Dendritic cell treated with granulocyte-macrophage colony-stimulating factor and Interleukin-4, amounts not matched to agents 40 ng/mL and 50 ng/mL, for 4 days (primary cell): ENCODE measurements around the gene GUCA1A.
"Not testable (repeated sequence)": the region's sequence is repeated elsewhere in the genome, so short reads cannot be mapped to it uniquely, and the experiment has no call there.

Experiments used
- H3K27ac Mint-ChIP-seq: one replicate; pipeline ENCODE4 v1.8.0; 2022; ENCODE audit warnings: mild to moderate bottlenecking, mixed read lengths
- H3K27me3 Mint-ChIP-seq: one replicate; pipeline ENCODE4 v1.8.0; 2022; ENCODE audit warnings: mild to moderate bottlenecking, mixed read lengths
- H3K36me3 Mint-ChIP-seq: one replicate; pipeline ENCODE4 v1.8.0; 2022; ENCODE audit warnings: low read depth, mixed read lengths
- H3K4me1 Mint-ChIP-seq: one replicate; pipeline ENCODE4 v1.8.0; 2022; ENCODE audit warnings: low read depth, mixed read lengths
- H3K4me3 Mint-ChIP-seq: one replicate; pipeline ENCODE4 v1.8.0; 2022; ENCODE audit warnings: mild to moderate bottlenecking, moderate library complexity, mixed read lengths
- H3K9me3 Mint-ChIP-seq: one replicate; pipeline ENCODE4 v1.8.0; 2022; ENCODE audit warnings: mixed read lengths
- intact Hi-C: fragments of 100-400 bp; cut with micrococcal nuclease; formaldehyde crosslinking; loops from one replicate; pipeline ENCODE4 v1.15.0; 2022

Gene GUCA1A

DNA sequence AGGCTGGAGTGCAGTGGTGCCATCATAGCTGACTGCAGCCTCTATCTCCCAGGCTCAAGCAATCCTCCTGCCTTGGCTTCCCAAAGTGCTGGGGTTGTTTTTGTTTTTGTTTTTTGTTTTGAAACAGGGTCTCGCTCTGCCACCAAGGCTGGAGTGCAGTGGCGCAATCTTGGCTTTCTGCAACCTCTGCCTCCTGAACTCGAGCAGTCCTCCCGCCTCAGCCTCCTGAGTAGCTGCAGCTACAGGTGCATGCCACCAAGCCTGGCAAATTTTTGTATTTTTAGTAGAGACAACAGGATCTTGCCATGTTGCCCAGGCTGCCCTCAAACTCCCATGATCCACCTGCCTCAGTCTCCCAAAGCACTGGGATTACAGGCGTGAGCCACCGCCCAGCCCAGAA, 35.0 kb upstream of the GUCA1A start:
- intact Hi-C loops: no loop called here
- peaks cover 32% of the 10 kb centered on the region for H3K27me3 Mint-ChIP-seq

DNA sequence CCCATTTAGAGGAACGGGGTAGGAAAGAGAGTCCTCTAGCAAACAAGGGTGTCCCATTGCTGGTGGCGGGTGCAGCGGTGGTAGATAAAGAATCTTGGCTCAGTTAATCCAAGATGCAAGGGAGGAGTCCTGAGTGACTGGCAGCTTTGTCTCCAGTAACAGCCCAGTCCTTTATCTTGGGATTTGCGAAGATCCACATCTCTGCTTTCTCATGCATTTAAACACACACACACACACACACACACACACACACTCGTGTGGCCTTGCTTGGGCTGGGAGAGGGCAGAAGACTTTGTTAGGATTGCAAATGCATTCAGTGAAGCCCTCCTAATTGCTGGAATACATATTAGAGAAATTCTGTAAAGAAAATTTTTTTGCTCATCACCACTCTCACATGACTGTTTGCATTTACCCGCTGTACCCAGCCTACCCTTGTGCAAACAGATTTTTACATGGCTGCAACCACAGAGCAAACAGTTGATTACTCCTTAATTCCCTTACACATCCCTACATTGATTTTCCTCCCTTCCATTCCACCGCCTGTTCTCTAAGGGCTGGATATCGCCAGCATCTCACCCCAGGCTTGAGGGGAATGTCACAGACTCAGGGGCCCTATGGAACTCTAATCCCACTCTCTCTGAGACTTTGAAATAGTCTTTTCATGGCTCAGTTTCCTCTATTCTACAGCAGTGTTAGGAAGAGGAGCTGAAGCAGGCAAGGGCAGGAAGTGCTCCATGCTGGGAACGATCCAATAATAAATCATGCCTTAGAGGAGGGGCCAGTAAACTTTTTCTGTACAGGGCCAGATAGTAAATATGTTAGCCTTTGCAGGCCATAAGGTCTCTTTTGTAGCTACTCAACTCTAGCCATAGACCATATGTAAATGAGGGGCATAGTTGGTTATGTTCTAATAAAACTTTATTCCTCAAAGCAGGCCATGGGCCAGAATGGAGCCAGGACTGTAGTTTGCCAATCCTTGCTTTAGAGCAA, 34.2 kb upstream of the GUCA1A start:
- no peak overlapping the region for H3K27ac Mint-ChIP-seq
- no peaks in the 10 kb centered on the region for H3K36me3 Mint-ChIP-seq
- peaks cover 48% of the 10 kb centered on the region for H3K4me1 Mint-ChIP-seq
- intact Hi-C loops: no loop called here
- peaks cover 37% of the 10 kb centered on the region for H3K27me3 Mint-ChIP-seq
- H3K4me3 Mint-ChIP-seq: no peak overlapping the region
- H3K9me3 Mint-ChIP-seq: no peaks in the 10 kb centered on the region

More for the DNA sequence above, 35.0 kb upstream of the GUCA1A start:
- no peak overlapping the region for H3K4me3 Mint-ChIP-seq
- no peak overlapping the region for H3K27ac Mint-ChIP-seq
- H3K36me3 Mint-ChIP-seq: no peaks in the 10 kb centered on the region
- no peaks in the 10 kb centered on the region for H3K9me3 Mint-ChIP-seq
- H3K4me1 Mint-ChIP-seq: peaks cover 44% of the 10 kb centered on the region

DNA sequence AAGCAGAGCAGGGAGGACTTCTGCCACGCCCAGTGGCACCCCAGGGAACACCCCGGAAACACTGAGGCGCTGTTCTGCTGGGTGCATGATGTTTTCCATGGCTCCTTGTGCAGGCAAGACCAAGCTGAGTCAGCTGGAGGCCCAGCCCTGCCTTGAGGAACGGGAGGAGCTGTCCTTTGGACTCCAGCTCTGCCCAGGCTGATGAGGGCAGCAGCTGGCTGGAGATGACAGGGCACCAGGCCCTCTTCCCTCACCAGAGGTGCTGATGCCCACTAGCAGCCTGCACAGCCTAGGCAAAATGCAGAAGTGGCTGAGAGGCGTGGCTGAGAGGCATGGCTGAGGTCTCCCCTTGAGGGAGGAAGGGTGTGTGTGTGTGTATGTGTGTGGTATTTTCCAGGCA, 33.1 kb upstream of the GUCA1A start:
- H3K4me3 Mint-ChIP-seq: no peak overlapping the region
- intact Hi-C loops: no loop called here
- H3K27ac Mint-ChIP-seq: peak overlapping the region; percentile 69
- H3K27me3 Mint-ChIP-seq: peaks cover 35% of the 10 kb centered on the region
- peaks cover 50% of the 10 kb centered on the region for H3K4me1 Mint-ChIP-seq
- no peaks in the 10 kb centered on the region for H3K36me3 Mint-ChIP-seq
- no peaks in the 10 kb centered on the region for H3K9me3 Mint-ChIP-seq

DNA sequence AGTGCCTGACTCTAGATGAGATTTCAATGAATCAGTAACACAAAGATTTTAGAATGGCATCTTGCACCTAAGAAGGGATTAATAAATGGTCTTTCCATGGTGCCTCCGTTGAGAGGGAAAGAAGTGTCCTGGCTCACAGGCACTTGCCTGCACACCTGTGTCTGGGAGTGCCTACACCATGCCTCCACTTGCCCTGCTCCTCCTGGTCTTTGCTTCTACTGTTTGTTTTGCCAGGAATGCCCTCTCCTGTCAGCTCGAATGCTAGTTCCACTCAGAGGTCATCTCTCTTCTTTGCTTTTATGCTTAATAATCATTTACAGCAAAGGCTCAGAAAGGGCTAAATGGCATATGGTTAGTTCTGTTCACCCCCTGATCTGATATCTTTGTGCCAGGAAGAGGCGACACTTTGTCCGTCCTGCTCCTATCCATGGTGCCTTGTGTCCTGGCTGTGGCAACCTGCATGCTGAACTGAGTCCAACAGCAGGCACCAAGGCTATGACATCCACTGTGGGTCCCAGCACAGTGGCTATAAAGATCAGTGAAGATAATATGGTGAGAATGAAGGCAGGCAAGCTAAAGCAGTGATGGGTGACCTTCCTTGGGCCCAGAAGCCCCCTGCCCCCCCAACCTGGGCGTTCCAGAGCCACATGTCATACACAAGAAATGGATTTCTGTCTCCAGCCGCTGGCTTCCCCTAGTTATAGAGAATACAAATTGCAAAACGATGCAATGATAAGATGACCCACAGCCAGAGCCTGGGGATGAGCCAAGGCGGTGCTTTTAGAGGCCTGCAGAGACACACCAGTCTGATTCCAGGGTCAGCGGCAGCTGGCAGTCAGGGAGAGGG, 32.2 kb upstream of the GUCA1A start:
- no peaks in the 10 kb centered on the region for H3K36me3 Mint-ChIP-seq
- H3K4me1 Mint-ChIP-seq: peaks cover 50% of the 10 kb centered on the region
- no peak overlapping the region for H3K27ac Mint-ChIP-seq
- H3K9me3 Mint-ChIP-seq: no peaks in the 10 kb centered on the region
- H3K4me3 Mint-ChIP-seq: no peak overlapping the region
- H3K27me3 Mint-ChIP-seq: peaks cover 39% of the 10 kb centered on the region
- intact Hi-C loops: no loop called here

DNA sequence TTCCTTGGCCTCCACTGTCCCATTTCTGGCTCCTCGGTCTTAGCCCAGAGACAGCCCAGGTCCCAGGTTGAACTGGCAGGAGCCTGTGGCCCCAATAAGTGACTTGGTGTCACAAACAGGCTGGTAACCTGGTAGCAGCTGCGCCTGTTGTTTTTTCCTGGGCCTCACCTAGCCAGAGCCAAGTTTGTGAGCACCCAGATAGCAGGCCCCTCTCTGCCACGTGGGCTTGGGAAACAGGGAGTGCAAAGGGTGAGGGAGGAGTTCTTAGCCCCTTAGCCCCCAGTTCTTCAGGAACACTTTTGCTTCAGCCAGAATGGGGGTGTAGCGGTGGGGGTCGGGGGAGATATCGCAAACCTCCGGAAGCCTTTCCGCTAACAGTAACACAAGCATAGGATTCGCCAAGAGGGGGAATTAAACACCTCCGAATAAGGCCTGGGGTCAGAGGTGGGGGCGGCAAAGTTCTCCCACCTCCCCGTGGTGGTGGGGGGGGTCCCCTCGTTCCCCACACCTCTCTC, 31.5 kb upstream of the GUCA1A start:
- Mint-ChIP-seq H3K36me3 (no peaks in the 10 kb centered on the region), H3K27me3 (peaks cover 40% of the 10 kb centered on the region), H3K9me3 (no peaks in the 10 kb centered on the region), H3K4me1 (peaks cover 45% of the 10 kb centered on the region), H3K4me3 (no peak overlapping the region), H3K27ac (no peak overlapping the region)
- intact Hi-C loops: no loop called here

DNA sequence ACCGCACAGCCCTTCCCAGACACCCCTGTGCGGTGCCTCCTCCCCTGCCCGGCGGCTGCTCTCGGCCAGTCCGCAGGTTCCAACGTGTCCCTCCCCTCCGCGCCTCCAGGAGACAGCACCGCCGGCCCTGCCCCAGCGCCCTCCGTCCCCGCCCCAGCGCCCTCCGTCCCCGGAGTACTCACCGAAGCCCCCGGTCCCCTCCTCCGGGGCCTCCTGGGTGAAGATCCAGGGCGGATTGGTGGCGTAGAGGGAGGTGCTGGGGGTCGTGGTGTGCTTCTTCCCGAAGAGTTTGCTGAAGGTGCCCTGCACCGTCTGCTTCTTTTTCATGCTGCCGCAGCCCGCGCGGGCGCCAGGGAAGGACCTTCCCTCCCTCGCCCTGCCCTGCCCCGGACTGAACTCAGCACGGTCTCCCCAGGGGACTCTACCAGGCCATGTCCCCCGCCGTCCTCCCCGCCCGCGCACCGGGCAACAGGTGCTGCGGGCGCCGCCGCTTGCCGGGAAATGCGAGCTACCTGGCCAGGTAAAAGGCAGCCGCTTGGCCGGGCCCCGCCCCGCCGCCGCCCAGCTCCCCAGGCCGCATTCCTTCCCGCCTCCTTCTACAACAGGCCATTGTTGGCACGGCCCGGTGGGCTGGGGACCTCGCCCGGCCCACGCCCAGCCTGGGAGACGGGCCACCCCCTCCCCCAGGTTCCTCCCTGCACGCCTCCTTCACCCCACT, 30.9 kb upstream of the GUCA1A start, which contains the start of gene C6orf132:
Gene C6orf132 (minus strand): TSS at position 503 of the 718 bp plus-strand sequence. CDS start 176 bp downstream, at position 327.
- Mint-ChIP-seq H3K9me3 (no peaks in the 10 kb centered on the region), H3K36me3 (no peaks in the 10 kb centered on the region), H3K27me3 (peaks cover 42% of the 10 kb centered on the region), H3K4me3 (peak within 1 kb of the TSS; percentile 37), H3K27ac (peak within 1 kb of the TSS; percentile 9), H3K4me1 (peaks cover 39% of the 10 kb centered on the region)
- intact Hi-C loops: no loop called here

DNA sequence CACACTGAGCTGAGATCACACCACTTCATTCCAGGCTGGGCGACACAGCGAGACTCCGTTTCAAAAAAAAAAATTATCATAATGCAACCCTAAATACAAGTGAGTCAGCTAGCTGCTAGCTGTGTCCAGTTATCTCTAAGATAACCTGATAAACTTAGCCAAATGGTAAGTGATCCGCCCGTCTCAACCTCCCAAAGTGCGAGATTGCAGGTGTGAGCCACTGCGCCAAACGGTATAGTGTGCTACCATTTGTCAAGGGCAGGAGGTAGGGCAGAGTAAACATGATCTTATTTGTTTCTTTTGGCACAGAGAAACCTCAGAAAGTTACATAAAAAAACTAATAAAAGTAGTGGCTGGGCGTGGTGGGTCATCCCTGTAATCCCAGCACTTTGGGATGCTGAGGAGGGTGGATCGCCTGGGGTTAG, 26.0 kb upstream of the GUCA1A start:
- Mint-ChIP-seq H3K36me3 (no peaks in the 10 kb centered on the region), H3K27me3 (peaks cover 42% of the 10 kb centered on the region), H3K4me1 (peaks cover 12% of the 10 kb centered on the region), H3K27ac (no peak overlapping the region), H3K4me3 (no peak overlapping the region), H3K9me3 (no peaks in the 10 kb centered on the region)
- intact Hi-C loops: no loop called here

DNA sequence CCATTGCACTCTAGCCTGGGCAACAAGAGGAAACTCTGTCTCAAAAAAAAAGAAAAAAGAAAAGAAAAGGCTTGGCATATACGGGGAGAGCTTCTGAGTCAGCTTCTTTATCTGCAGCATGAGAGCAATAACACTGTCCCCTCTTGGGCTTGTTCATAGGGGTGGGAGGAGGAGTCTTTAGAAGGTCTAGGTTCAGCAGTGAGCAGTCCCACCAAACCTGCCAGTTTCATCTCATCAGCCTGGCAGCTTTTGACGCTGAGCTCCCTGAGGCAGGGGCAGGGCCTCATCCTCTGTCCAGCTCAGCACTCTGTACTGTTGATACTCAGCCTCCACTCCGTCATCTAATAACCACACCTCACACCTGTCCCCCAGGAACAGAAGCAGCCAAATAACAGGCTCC, 25.1 kb upstream of the GUCA1A start:
- intact Hi-C loops: no loop called here
- Mint-ChIP-seq H3K27me3 (peaks cover 37% of the 10 kb centered on the region), H3K36me3 (no peaks in the 10 kb centered on the region), H3K4me3 (no peak overlapping the region), H3K27ac (no peak overlapping the region), H3K9me3 (no peaks in the 10 kb centered on the region), H3K4me1 (peaks cover 7% of the 10 kb centered on the region)

DNA sequence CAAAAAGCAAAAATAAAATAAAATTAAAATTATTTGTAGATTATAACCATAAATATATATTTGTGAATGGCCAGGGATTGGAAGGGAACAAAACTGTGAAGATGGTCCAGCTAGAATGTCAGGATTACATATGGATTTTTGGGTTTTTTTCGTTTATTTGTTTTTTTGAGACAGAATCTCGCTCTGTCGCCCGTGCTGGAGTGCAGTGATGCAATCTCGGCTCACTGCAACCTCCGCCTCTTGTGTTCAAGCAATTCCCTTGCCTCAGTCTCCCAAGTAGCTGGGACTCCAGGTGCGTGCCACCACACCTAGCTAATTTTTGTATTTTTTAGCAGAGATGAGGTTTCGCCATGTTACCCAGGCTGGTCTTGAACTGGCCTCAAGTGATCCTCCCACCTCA, 22.9 kb upstream of the GUCA1A start:
- intact Hi-C loops: no loop called here
- Mint-ChIP-seq H3K36me3 (no peaks in the 10 kb centered on the region), H3K4me3 (no peak overlapping the region), H3K9me3 (no peaks in the 10 kb centered on the region), H3K4me1 (no peaks in the 10 kb centered on the region), H3K27me3 (peaks cover 33% of the 10 kb centered on the region), H3K27ac (no peak overlapping the region)

DNA sequence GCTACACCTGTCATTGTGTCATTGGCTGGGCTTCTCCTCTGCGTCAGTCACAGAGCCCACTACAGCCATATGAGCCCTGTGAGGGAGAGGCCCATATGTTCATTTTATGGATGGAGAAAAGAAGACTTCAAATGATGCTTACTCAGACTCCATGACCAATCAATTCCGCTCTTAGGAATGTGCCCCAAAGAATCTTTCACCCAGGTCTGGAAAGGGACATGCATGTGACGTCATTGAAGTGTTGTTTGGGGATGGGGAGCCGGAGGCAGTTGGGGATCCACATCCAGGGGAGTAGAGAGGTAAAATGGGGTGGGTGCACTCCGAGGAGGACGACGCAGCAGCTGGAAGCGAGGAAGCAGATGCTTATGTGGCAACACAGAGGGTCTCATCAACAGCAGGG, 21.1 kb upstream of the GUCA1A start:
- H3K4me1 Mint-ChIP-seq: no peaks in the 10 kb centered on the region
- H3K27me3 Mint-ChIP-seq: peaks cover 21% of the 10 kb centered on the region
- no peaks in the 10 kb centered on the region for H3K9me3 Mint-ChIP-seq
- no peak overlapping the region for H3K4me3 Mint-ChIP-seq
- no peaks in the 10 kb centered on the region for H3K36me3 Mint-ChIP-seq
- intact Hi-C loops: no loop called here
- H3K27ac Mint-ChIP-seq: no peak overlapping the region

DNA sequence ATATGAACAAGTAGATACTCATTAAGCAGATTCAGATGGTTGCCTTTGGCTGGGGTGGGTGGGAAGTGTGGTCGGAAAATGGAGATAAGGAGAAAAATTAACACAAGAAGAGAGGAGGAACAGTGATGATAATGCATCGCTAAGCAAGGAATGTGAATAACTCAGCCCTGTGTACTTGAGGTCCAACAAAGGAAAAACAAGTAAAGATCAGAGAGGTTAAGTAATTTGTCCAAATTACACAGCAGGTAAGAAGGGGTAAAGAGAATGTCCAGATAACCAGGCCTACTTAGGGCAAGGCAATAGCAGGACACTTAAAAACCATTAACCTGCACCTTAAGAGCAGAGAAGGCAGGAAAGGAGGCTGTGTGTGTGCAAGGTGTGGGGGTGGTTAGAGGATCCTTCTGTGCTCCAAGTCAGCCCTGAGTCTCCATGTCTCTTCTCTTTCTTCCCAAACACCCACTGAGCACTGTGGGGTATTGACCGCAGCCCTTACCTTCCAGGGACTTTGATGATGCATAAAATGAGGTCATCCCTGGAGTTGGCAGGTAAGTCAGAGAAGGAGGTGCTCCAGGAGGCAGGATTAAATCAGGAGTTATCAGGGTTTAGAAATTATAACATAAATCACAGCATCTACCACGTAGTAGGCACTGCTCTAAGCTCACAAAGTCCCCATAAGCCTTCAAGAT, 20.5 kb upstream of the GUCA1A start:
- H3K27ac Mint-ChIP-seq, H3K4me3 Mint-ChIP-seq, H3K4me1 Mint-ChIP-seq, H3K9me3 Mint-ChIP-seq, H3K36me3 Mint-ChIP-seq, intact Hi-C loops: not testable (repeated sequence)
- peaks cover 21% of the 10 kb centered on the region for H3K27me3 Mint-ChIP-seq

DNA sequence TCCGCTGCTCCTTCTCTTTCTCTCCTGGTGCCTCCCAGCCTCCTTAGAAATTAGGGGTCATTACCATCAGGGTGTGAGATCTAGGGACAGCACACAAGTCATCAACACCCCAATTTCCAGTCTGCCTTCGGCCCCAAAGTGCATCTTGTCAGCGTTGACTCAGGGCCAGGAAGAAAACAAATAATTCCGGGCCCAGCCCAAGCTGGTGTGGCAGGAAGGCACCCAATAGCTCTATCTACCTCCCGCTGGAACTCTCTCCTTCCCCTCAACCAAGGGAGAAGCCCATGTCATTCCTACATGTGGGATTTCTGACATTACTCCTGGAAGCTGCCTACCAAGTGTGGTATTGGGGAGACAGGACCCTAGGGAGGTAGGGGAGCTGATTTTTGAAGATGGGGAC, 19.2 kb upstream of the GUCA1A start:
- no peaks in the 10 kb centered on the region for H3K9me3 Mint-ChIP-seq
- H3K4me1 Mint-ChIP-seq: no peaks in the 10 kb centered on the region
- H3K36me3 Mint-ChIP-seq: no peaks in the 10 kb centered on the region
- H3K27ac Mint-ChIP-seq: no peak overlapping the region
- H3K27me3 Mint-ChIP-seq: peaks cover 10% of the 10 kb centered on the region
- H3K4me3 Mint-ChIP-seq: no peak overlapping the region
- intact Hi-C loops: no loop called here
